Sciatic nerve (tissue), 2 donors: Measurements from ENCODE around the gene FDX1. TPM values are rescaled to one million over a fixed set of nuclear protein-coding genes. Genes with fewer than 3 reads are reported as not detected.
A peak's percentile ranks its signal among the peaks of the same experiment; 100 is the strongest.

Experiments used
- ATAC-seq: fragments of 200-7000 bp; cut with Tn5 transposase; one replicate; pipeline ENCODE4 v1.9.1; 2020; ENCODE audit warnings: mild to moderate bottlenecking, moderate library complexity
- DNase-seq: peaks from one replicate; pipeline ENCODE4 v3.0.0-alpha.2; 2020; ENCODE audit warnings: low spot score
- intact Hi-C: fragments of 100-400 bp; cut with DNase I; formaldehyde crosslinking; loops from one replicate; pipeline ENCODE4 v1.14.2; 2022
- total RNA-seq: library from RNA; stranded (reverse); fragmentation: NEBNext Ultra II Directional; extraction: Animal tissue kit (Norgen Biotek cat#: 25700); gene quantifications from one replicate; pipeline ENCODE4 v1.2.1, GENCODE V29; 2021
- donor health status: DM: no; HTN: no; CAD: no.
- donor health status: DM: no; HTN: no; CAD: no.

FDX1 gene
- total RNA-seq, 1 donor from 2014 or later: 10.5 TPM

- DNase-seq: peak; percentile 67
- intact Hi-C loops: loop anchor here (10.0 kb wide), 1 partner anchor 226 kb away; no protein-coding TSS in a partner anchor
- ATAC-seq: peak; percentile 43
Observed at GRCh38 chr11:110430267-110431050, 711 bp downstream of the FDX1 start.

- intact Hi-C loops: loop anchor here (10.0 kb wide), 1 partner anchor 226 kb away; no protein-coding TSS in a partner anchor
- ATAC-seq (no peak), DNase-seq (no peak)
Observed at GRCh38 chr11:110431051-110431672, 1.4 kb downstream of the FDX1 start.

GRCh38 chr11:110431674-110432073, 1.9 kb downstream of the FDX1 start:
- intact Hi-C loops: loop anchor here (10.0 kb wide), 1 partner anchor 227 kb away; no protein-coding TSS in a partner anchor
- ATAC-seq: no peak
- no peak for DNase-seq

- intact Hi-C loops: loop anchor here (10.0 kb wide), 1 partner anchor 228 kb away; no protein-coding TSS in a partner anchor
- no peak for DNase-seq
- no peak for ATAC-seq
Observed at GRCh38 chr11:110432713-110433392, 3.1 kb downstream of the FDX1 start.

- DNase-seq (no peak), ATAC-seq (no peak)
- intact Hi-C loops: loop anchor here (10.0 kb wide), 1 partner anchor 229 kb away; no protein-coding TSS in a partner anchor
Observed at GRCh38 chr11:110433393-110434333, 3.9 kb downstream of the FDX1 start.

DNA sequence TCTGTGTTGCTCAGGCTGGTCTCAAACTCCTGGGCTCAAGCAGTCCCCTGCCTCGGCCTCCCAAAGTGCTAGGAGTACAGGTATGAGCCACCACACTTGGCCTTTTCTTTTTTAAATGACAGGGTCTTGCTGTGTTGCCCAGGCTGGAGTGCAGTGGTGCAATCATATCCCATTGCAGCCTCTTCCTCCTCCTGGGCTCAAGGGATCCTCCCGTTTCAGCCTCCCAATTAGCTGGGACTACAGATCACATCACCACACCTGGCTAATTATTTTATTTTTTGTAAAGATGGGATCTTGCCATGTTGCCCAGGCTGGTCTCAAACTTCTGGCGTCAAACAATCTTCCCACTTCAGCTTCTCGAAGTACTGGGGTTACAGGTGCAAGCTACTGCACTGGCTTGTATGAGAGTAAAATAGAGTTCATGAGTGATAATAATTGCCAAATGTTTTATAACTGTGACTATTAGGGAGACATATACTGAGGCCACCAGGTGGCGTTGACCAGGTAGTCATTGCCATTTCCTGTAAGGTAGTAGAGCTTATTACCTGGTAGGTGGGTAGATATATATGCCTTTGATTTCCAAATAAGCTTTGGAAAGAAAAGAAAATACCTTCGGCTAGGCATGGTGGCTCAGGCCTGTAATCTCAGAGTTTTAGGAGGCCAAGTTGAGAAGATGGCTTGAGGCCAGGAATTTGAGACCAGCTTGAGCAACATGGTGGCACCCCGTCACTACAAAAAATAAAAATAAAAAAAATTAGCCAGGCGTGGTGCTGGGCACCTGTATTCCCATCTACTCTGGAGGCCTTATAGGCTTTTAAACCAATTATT, 5.4 kb downstream of the FDX1 start:
- ATAC-seq (no peak), DNase-seq (no peak)
- intact Hi-C loops: loop anchor here (10.0 kb wide), 1 partner anchor 230 kb away; no protein-coding TSS in a partner anchor

GRCh38 chr11:110435780-110436717, 6.3 kb downstream of the FDX1 start:
- DNase-seq (no peak), ATAC-seq (peak; percentile 26)
- intact Hi-C loops: loop anchor here (10.0 kb wide), 1 partner anchor 231 kb away; no protein-coding TSS in a partner anchor

DNA sequence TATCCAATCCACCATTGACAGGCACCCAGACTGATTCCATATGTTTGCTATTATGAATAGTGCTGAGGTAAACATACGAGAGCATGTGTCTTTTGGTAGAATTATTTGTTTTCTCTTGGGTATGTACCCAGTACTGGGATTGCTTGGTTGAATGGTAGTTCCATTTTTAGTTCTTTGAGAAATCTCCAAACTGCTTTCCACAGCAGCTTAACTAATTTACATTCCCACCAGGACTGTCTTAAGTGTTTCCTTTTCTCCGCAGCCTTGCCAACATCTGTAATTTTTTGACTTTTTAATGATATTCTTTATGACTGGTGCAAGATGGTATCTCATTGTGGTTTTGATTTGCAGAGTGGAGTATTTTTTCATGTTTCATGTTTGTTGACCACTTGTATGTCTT, 8.3 kb downstream of the FDX1 start:
- intact Hi-C loops: loop anchor here (10.0 kb wide), 1 partner anchor 233 kb away; no protein-coding TSS in a partner anchor
- DNase-seq: no peak
- ATAC-seq: no peak

GRCh38 chr11:110445437-110445836, 15.7 kb downstream of the FDX1 start:
- DNase-seq (no peak), ATAC-seq (no peak)
- intact Hi-C loops: no loop called here

- intact Hi-C loops: no loop called here
- no peak for ATAC-seq
- no peak for DNase-seq
Observed at GRCh38 chr11:110446061-110446460, 16.3 kb downstream of the FDX1 start.

DNA sequence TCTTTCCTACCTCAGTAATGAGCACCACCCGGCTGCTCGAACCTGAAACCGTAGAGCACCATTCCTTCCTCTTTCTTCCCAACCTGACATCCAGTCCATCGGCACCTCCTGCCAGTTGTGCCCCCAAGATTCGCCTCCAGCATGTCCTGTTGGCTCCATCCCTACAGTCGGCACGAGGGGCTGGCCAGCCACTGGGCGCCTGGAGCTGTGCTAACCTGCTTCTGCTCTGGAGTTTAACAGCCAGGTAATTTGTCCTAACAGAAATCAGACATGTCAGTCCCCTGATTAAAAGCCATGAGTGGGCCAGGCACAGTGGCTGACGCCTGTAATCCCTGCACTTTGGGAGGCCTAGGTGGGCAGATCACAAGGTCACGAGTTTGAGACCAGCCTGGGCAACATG, 16.8 kb downstream of the FDX1 start:
- intact Hi-C loops: no loop called here
- ATAC-seq (no peak), DNase-seq (no peak)

DNA sequence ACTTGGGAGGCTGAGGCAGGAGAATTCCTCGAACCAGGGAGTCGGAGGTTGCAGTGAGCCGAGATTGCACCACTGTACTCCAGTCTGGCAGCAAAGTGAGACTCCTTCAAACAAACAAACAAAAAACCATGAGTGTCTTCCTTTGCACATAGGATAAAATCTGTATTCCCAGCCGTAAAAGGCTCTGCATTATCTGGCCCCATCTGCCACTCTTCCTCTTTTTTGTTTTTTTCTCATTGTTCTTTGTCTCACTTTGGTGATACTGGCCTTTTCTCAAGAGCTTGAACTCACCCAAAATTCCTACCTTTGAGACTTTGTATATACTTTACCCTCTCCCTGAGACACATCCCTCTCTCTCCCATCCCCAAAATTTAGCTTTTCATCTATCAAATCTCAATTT, 17.6 kb downstream of the FDX1 start:
- ATAC-seq: no peak
- intact Hi-C loops: no loop called here
- no peak for DNase-seq

DNA sequence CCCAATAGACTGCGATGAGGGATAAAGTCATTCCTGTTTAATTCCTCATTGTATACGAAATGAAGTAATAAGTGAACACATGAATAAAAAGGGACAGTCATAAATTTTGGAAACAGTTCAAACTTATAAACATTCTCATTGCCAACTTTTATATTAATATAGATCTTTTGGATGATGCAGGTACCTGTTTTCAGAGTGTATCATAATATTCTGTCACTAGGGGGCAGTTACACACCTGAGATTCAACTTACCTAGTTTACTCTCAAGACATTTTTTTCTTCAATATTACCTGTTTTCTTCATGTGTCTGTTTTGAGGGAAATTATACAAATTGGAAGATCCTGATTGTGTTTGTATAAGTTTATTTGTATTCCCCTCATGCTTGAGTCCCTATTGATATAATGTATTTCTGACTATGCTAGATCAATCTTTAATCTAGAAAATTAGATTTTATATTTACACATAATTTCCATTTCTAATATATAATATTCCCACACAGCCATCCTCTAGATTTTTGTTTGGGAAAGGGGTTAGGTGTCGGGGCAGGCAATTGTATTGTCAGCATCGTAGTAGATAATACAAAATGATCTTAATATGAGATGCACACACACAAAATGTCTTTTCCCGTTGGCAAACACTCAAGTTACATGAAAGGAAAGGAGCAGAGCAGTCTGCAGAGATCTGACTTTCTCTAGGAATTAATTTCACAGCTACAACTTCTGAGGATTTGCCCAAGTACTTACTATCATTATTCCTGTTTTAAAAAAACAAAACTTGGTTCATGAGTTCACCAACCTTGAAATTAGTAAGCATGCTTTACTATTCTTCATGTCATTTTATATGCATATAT, 18.4 kb downstream of the FDX1 start:
- no peak for ATAC-seq
- no peak for DNase-seq
- intact Hi-C loops: no loop called here

DNA sequence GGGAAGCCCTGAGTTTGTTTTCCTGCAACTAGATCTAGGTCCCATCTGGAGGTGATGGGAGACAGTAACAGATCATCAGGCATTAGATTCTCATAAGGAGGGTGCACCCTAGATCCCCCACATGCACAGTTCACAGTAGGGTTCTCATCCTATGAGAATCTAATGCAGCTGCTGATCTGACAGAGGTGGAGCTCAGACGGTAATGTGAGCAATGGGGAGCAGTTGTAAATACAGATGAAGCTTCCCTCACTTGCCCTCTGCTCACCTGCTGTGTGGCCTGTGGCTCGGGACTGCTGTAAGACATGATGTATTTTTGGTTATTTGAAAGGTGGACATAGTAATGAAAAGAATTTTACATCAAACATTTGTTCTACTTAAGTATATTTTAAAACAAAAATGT, 20.5 kb downstream of the FDX1 start:
- ATAC-seq (no peak), DNase-seq (no peak)
- intact Hi-C loops: no loop called here

DNA sequence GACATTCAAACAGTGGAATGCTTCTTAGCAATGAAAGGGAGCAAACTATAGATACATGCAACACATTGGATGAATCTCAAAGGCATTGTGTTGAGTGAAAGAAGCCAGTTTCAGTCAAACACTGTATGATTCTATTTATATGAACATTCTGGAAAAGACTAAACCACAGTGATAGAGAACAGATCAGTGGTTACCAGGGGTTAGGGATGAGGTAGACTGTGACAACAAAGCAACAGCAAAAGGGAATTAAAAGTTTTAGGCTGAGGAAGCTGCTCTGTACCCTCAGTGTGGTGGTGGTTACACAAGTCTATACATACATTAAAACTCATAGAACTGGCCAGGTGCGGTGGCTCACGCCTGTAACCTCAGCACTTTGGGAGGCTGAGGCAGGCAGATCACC, 23.0 kb downstream of the FDX1 start:
- ATAC-seq (no peak), DNase-seq (no peak)
- intact Hi-C loops: no loop called here
